SK-N-SH (cell line): Measurements from ENCODE around the gene KRTAP10-7.

Experiments used
- EP300 ChIP-seq, 2 experiments: IDR thresholded peaks; 2 replicates each; pipeline versions ENCODE4 v1.4.0 to v1.6.1; 2012; ENCODE audit warnings: borderline replicate concordance in 1 of 2, low read depth in 1 of 2, low read length in 1 of 2
- FOSL2 ChIP-seq: IDR thresholded peaks from 2 replicates; pipeline ENCODE4 v1.4.0; 2012; ENCODE audit warnings: low read depth, mild to moderate bottlenecking, moderate library complexity, borderline replicate concordance
- FOXM1 ChIP-seq: IDR thresholded peaks from 2 replicates; pipeline ENCODE4 v1.4.0; 2012; ENCODE audit warnings: low read depth, mild to moderate bottlenecking
- GABPA ChIP-seq: IDR thresholded peaks from 2 replicates; pipeline ENCODE4 v1.4.0; 2012; ENCODE audit warnings: low read depth, mild to moderate bottlenecking
- MXI1 ChIP-seq: IDR thresholded peaks from 2 replicates; pipeline ENCODE4 v1.6.1; 2012; ENCODE audit warnings: mild to moderate bottlenecking, low read depth, low read length, improper control_type of control experiment
- RCOR1 ChIP-seq: fragments of 150-350 bp; IDR thresholded peaks from 2 replicates; pipeline ENCODE4 v1.6.1; 2017; ENCODE audit warnings: antibody characterized with exemption, low read length
- SMC3 ChIP-seq: IDR thresholded peaks from 2 replicates; pipeline ENCODE4 v1.6.1; 2012; ENCODE audit warnings: low read depth, low read length, improper control_type of control experiment
- TF ChIP-seq, protein P1 (sequence below): fragments of 200-600 bp; sonication (generic); IDR thresholded peaks from 2 replicates; pipeline ENCODE4 v1.6.1; 2017; ENCODE audit warnings: antibody characterized with exemption, mild to moderate bottlenecking, moderate library complexity

GRCh38 chr21:44637018-44637850 is 36.8 kb downstream of the KRTAP10-7 start, which contains the start of gene KRTAP10-10:
- no peak for TF ChIP-seq SMC3
- TF ChIP-seq, protein P1, sequence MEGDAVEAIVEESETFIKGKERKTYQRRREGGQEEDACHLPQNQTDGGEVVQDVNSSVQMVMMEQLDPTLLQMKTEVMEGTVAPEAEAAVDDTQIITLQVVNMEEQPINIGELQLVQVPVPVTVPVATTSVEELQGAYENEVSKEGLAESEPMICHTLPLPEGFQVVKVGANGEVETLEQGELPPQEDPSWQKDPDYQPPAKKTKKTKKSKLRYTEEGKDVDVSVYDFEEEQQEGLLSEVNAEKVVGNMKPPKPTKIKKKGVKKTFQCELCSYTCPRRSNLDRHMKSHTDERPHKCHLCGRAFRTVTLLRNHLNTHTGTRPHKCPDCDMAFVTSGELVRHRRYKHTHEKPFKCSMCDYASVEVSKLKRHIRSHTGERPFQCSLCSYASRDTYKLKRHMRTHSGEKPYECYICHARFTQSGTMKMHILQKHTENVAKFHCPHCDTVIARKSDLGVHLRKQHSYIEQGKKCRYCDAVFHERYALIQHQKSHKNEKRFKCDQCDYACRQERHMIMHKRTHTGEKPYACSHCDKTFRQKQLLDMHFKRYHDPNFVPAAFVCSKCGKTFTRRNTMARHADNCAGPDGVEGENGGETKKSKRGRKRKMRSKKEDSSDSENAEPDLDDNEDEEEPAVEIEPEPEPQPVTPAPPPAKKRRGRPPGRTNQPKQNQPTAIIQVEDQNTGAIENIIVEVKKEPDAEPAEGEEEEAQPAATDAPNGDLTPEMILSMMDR, result no peak
- TF ChIP-seq EP300 (IDR thresholded peaks at IDR 0.05; ENCODE audit: borderline replicate concordance in 1 of 2, low read depth in 1 of 2, low read length in 1 of 2), result no peak
- no peak for TF ChIP-seq GABPA
- no peak for TF ChIP-seq MXI1
- TF ChIP-seq FOSL2, result no peak
- TF ChIP-seq RCOR1, result no peak
- TF ChIP-seq FOXM1, result no peak
